Panc1 (cell line): ENCODE data around the gene RBPJL. TPM values are rescaled to one million over a fixed set of nuclear protein-coding genes. Genes with fewer than 3 reads are reported as not detected.

Experiments used
- ATAC-seq: fragments of 200-7000 bp; cut with Tn5 transposase; 2 replicates; pipeline ENCODE4 v1.9.1; 2020; ENCODE audit warnings: mild to moderate bottlenecking, moderate library complexity
- BruUV-seq: library from RNA; stranded (reverse); fragments of 400-500 nt; replicated peaks from 2 replicates; lab custom pipeline; 2021; lab: Mats Ljungman, UMichigan
- CTCF ChIA-PET: fragments of 300-600 bp; sonication (Branson Sonifier 250); formaldehyde crosslinking; loops from one replicate; lab custom pipeline; 2022; ENCODE audit warnings: antibody characterized with exemption; lab: Charles Lee
- POLR2A ChIA-PET: fragments of 300-600 bp; sonication (Branson Sonifier 250); formaldehyde crosslinking; loops from one replicate; lab custom pipeline; 2022; ENCODE audit warnings: antibody characterized with exemption; lab: Charles Lee
- DNase-seq: peaks from one replicate; pipeline ENCODE4 v3.0.0-alpha.2; 2010; ENCODE audit warnings: low read depth, low spot score
- H3K27ac ChIP-seq: 2 replicates; pipeline ENCODE4 v1.5.1; 2011; ENCODE audit warnings: mild to moderate bottlenecking, low read length, inconsistent platforms
- H3K27me3 ChIP-seq: fragments of 200-500 bp; sonication (Bioruptor generic); 2 replicates; pipeline ENCODE4 v1.6.0; 2014; ENCODE audit warnings: low read length, inconsistent platforms; ENCODE audit not compliant: control insufficient read depth, insufficient read depth
- H3K36me3 ChIP-seq: fragments of 200-500 bp; sonication (Bioruptor generic); 2 replicates; pipeline ENCODE4 v1.5.1; 2014; ENCODE audit warnings: inconsistent platforms, mild to moderate bottlenecking, low read length, moderate library complexity; ENCODE audit not compliant: control insufficient read depth, insufficient read depth
- H3K4me1 ChIP-seq: 2 replicates; pipeline ENCODE4 v1.5.1; 2011; ENCODE audit warnings: inconsistent platforms, mild to moderate bottlenecking, low read length, moderate library complexity; ENCODE audit not compliant: control insufficient read depth, insufficient read depth
- H3K4me3 ChIP-seq, 2 experiments: 2 replicates each; pipeline ENCODE4 v1.5.1; 2011 to 2012; ENCODE audit warnings: low read depth in 2 of 2, low read length in 2 of 2, mild to moderate bottlenecking in 2 of 2, inconsistent platforms in 1 of 2, moderate library complexity in 1 of 2
- H3K9me3 ChIP-seq: fragments of 200-500 bp; sonication (Bioruptor generic); 2 replicates; pipeline ENCODE4 v1.5.1; 2014; ENCODE audit warnings: low read depth, mild to moderate bottlenecking, inconsistent platforms, low read length, moderate library complexity; ENCODE audit not compliant: control insufficient read depth, insufficient read depth
- POLR2AphosphoS5 ChIP-seq: IDR thresholded peaks from 2 replicates; pipeline ENCODE4 v1.6.1; 2012; ENCODE audit warnings: mild to moderate bottlenecking, low read depth, low read length, moderate library complexity
- REST ChIP-seq, 2 experiments: IDR thresholded peaks; 2 replicates each; pipeline ENCODE4 v1.6.1; 2011 to 2012; ENCODE audit warnings: low read depth in 2 of 2, control low read depth in 1 of 2, low read length in 1 of 2, mild to moderate bottlenecking in 1 of 2, moderate library complexity in 1 of 2; ENCODE audit not compliant: insufficient read depth in 1 of 2
- SIN3A ChIP-seq: IDR thresholded peaks from 2 replicates; pipeline ENCODE4 v1.6.1; 2012; ENCODE audit warnings: low read depth, mild to moderate bottlenecking, low read length, moderate library complexity, borderline replicate concordance; ENCODE audit not compliant: insufficient read depth
- in situ Hi-C: cut with HindIII; loops from 2 replicates; pipeline ENCODE4 v1.10.0; 2016; ENCODE audit warnings: low sequenced_read_pairs, low pct_unique_long_range_greater_than_20kb
- intact Hi-C: fragments of 100-400 bp; cut with micrococcal nuclease; formaldehyde crosslinking; loops from one replicate; pipeline ENCODE4 v1.10.0; 2022; ENCODE audit not compliant: unreplicated experiment
- total RNA-seq: library from RNA; stranded (reverse); gene quantifications from one replicate; pipeline ENCODE4 v1.2.1, GENCODE V29; 2021; ENCODE audit not compliant: unreplicated experiment
- TF ChIP-seq, protein P1 (sequence below): fragments of 450-650 bp; IDR thresholded peaks from 2 replicates; pipeline ENCODE4 v1.5.1; 2017; ENCODE audit warnings: mild to moderate bottlenecking

Gene RBPJL
- total RNA-seq, 1 experiment from 2014 or later, result 0.18 TPM

DNA sequence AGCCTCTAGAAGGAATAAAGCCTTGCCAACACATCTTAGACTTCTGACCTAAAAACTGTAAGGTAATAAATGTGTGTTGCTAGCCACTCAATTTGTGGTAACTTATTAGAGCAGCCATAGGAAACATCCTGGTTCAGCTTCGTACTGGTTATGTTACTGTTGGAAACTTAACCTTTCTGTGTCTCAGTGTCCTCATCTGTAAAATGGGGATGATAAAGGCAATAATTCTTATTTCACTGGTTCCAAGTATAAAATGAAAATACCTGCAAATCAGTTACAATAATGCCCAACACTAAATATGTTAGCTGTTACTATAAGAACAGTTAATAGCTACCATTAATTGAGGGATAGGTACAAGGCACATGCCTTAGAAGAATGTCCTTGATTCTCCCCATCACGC lies 14.3 kb upstream of the RBPJL start:
- POLR2A ChIA-PET, result interaction anchor here (0.7 to 1.1 kb wide), 2 partner anchors 19 to 171 kb away, joined by 3 read pairs; no protein-coding TSS in a partner anchor
- BruUV-seq, result no TSS peak
- ATAC-seq, result no peak
- Histone ChIP-seq H3K4me3 (no peak overlapping the region; a peak in 1 of 4 replicates), H3K36me3 (no peaks in the 10 kb centered on the region), H3K4me1 (no peaks in the 10 kb centered on the region), H3K27me3 (peaks cover 2% of the 10 kb centered on the region; the same call in 1 of the 2 replicates), H3K27ac (no peak overlapping the region), H3K9me3 (peaks cover 4% of the 10 kb centered on the region; the same call in 1 of the 2 replicates)
- in situ Hi-C loops (no loop called here), intact Hi-C loops (loop anchor here (5.0 to 10.0 kb wide), 2 partner anchors 188 to 250 kb away; partner anchors contain the start of gene KCNS1)
- no peak for DNase-seq
- CTCF ChIA-PET, result interaction anchor here (0.7 to 3.3 kb wide), 4 partner anchors 163 to 409 kb away, joined by 3 to 15 read pairs (median 4); no protein-coding TSS in a partner anchor
- TF ChIP-seq REST (IDR thresholded peaks at IDR 0.05; ENCODE audit: insufficient read depth in 1 of 2, low read depth in 2 of 2, low read length in 1 of 2), result no peak
- no peak for TF ChIP-seq POLR2AphosphoS5

DNA sequence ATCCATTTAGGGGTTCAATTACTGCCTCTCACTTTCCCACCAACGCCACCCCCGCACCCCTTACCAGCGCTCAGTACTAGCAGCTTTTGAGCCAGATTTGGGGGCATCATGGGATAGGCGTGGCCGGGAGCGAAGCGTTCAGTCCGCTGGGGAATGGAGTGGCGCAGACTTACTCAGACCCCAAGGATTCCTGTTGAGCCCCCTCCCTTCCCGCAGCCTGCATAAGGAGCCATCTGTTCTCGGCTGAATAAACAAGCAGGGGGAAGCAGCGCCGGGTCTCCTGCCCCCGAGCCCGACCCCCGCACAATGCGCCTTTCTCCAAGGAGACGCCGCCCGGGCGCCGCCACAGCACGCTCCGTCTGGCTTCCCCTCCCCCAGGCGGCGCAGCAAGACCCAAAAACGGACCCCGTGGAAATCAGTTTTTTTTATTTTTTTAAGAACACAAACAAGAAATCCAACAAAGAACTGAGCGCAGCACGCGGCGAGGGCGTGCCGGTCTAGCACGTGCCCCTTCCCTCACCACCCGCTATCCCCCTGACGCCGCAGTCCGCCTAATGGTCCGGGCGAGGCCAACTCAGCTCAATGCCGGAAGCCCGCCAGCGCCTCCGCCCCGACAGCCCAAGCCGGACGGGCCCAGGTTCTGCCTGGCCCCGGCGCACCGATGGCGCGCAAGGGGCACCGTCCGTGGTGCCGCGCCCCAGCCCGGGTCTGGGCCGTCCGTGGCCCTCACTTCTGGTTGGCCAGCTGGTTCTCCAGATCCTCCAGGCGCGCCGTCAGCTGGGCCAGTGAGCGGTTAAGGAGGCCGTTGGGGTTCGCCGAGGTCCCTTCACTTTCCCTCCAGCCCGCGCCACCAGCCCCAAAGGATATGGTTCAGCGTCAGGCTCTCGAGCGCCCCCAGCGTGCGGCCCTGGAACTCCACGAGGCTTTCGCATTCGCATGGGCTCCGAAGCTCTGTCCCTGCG lies 13.3 kb upstream of the RBPJL start:
- POLR2A ChIA-PET, result no interaction called here
- in situ Hi-C loops (no loop called here), intact Hi-C loops (loop anchor here (5.0 to 10.0 kb wide), 2 partner anchors 189 to 251 kb away; partner anchors contain the start of gene KCNS1)
- no peaks in the 10 kb centered on the region for H3K36me3 ChIP-seq
- ATAC-seq, result peak; percentile 92
- CTCF ChIA-PET, result interaction anchor here (0.6 to 3.3 kb wide), 12 partner anchors 10 to 338 kb away, joined by 3 to 15 read pairs (median 4); no protein-coding TSS in a partner anchor
- no peaks in the 10 kb centered on the region for H3K4me1 ChIP-seq
- peak overlapping the region; percentile 57 to 66 for H3K4me3 ChIP-seq
- DNase-seq, result peak; percentile 52
- peaks cover 4% of the 10 kb centered on the region; the same call in 1 of the 2 replicates for H3K9me3 ChIP-seq
- TF ChIP-seq, protein P1, sequence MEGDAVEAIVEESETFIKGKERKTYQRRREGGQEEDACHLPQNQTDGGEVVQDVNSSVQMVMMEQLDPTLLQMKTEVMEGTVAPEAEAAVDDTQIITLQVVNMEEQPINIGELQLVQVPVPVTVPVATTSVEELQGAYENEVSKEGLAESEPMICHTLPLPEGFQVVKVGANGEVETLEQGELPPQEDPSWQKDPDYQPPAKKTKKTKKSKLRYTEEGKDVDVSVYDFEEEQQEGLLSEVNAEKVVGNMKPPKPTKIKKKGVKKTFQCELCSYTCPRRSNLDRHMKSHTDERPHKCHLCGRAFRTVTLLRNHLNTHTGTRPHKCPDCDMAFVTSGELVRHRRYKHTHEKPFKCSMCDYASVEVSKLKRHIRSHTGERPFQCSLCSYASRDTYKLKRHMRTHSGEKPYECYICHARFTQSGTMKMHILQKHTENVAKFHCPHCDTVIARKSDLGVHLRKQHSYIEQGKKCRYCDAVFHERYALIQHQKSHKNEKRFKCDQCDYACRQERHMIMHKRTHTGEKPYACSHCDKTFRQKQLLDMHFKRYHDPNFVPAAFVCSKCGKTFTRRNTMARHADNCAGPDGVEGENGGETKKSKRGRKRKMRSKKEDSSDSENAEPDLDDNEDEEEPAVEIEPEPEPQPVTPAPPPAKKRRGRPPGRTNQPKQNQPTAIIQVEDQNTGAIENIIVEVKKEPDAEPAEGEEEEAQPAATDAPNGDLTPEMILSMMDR, result peak; percentile 99
- TF ChIP-seq SIN3A (no peak), REST (IDR thresholded peaks at IDR 0.05; ENCODE audit: insufficient read depth in 1 of 2, low read depth in 2 of 2, low read length in 1 of 2) (0 out of 4 replicates have a peak, but pooled peaks of 1 of the 2 experiments have one; percentile 12)
- H3K27ac ChIP-seq, result peak overlapping the region; percentile 52
- no TSS peak for BruUV-seq
- H3K27me3 ChIP-seq, result peaks cover 2% of the 10 kb centered on the region; the same call in 1 of the 2 replicates
